Lower leg skin (tissue), 4 donors: Measurements from ENCODE around the gene TAX1BP1. TPM values are rescaled to one million over a fixed set of nuclear protein-coding genes. Genes with fewer than 3 reads are reported as not detected.

ENCODE experiments used
- DNase-seq, 2 donors: peaks; one replicate each; pipeline ENCODE4 v3.0.0-alpha.2; 2019; ENCODE audit warnings: low spot score in 2 of 2
- H3K4me3 ChIP-seq: fragments of 200-600 bp; sonication (generic); 2 replicates; pipeline ENCODE4 v1.5.1; 2017; ENCODE audit warnings: mild to moderate bottlenecking, low read depth; ENCODE audit not compliant: poor library complexity, severe bottlenecking
- POLR2A ChIP-seq, 2 donors: fragments of 450-650 bp; IDR thresholded peaks; one replicate each; pipeline ENCODE4 v1.6.1; 2016 to 2017; ENCODE audit warnings: antibody characterized with exemption in 2 of 2, mild to moderate bottlenecking in 1 of 2, moderate library complexity in 1 of 2
- WGBS, 2 donors: methylation state at CpG; one replicate each; pipeline ENCODE4 v1.1.5; 2018; 5-methylcytosine and 5-hydroxymethylcytosine counted together
- intact Hi-C: fragments of 100-400 bp; cut with DNase I; formaldehyde crosslinking; loops from one replicate; pipeline ENCODE4 v1.15.0; 2023; ENCODE audit warnings: low total_unique reads
- total RNA-seq, 4 donors: library from RNA; depleted of rRNA; stranded (reverse); fragments of >200 nt; gene quantifications; one replicate each; pipeline ENCODE4 v1.1.0, GENCODE V29; 2016
- TF ChIP-seq, protein P1 (sequence below), 3 donors: fragments of 450-650 bp; IDR thresholded peaks; one replicate each; pipeline ENCODE4 v1.5.1; 2016; ENCODE audit warnings: antibody characterized with exemption in 3 of 3, mild to moderate bottlenecking in 3 of 3, moderate library complexity in 2 of 3

Gene TAX1BP1
- total RNA-seq, 4 donors from 2014 or later = 81.4 to 98.8 (median 85.8) TPM

GRCh38 chr7:27709137-27710075, 30.6 kb upstream of the TAX1BP1 start:
- 49 to 68% methylated on average over 2 of the region's 2 CpGs for WGBS, 2 donors
- H3K4me3 ChIP-seq = no peak overlapping the region
- intact Hi-C loops = no loop called here
- DNase-seq = no peak
- no peak for TF ChIP-seq POLR2A (IDR thresholded peaks at IDR 0.05)

DNA sequence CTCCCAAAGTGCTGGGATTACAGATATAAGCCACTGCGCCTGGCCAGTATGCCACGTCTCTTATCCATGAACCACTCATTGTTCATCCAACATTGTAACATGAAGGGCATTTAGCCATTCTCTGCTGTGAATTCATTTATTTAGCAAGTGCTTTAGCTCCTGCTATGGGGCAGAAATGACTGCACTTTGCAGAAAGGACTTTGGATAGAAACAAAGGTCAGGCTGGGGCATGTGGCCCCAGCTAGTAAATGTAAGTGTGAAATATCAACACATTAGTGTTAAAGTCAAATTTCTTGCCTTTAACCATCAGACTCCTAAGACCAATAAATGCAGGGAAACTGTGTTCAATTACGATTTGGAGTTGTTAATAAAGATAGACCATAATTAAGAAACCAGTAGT, 27.7 kb upstream of the TAX1BP1 start:
- no peak for DNase-seq
- H3K4me3 ChIP-seq = no peak overlapping the region
- TF ChIP-seq, protein P1, sequence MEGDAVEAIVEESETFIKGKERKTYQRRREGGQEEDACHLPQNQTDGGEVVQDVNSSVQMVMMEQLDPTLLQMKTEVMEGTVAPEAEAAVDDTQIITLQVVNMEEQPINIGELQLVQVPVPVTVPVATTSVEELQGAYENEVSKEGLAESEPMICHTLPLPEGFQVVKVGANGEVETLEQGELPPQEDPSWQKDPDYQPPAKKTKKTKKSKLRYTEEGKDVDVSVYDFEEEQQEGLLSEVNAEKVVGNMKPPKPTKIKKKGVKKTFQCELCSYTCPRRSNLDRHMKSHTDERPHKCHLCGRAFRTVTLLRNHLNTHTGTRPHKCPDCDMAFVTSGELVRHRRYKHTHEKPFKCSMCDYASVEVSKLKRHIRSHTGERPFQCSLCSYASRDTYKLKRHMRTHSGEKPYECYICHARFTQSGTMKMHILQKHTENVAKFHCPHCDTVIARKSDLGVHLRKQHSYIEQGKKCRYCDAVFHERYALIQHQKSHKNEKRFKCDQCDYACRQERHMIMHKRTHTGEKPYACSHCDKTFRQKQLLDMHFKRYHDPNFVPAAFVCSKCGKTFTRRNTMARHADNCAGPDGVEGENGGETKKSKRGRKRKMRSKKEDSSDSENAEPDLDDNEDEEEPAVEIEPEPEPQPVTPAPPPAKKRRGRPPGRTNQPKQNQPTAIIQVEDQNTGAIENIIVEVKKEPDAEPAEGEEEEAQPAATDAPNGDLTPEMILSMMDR (IDR thresholded peaks at IDR 0.05) = no peak
- no peak for TF ChIP-seq POLR2A (IDR thresholded peaks at IDR 0.05)
- 92 to 94% methylated on average over 3 of the region's 3 CpGs for WGBS, 2 donors
- intact Hi-C loops = no loop called here

GRCh38 chr7:27714831-27715444, 25.0 kb upstream of the TAX1BP1 start:
- no peak for DNase-seq
- intact Hi-C loops = no loop called here
- TF ChIP-seq, protein P1 (IDR thresholded peaks at IDR 0.05) = no peak
- no peak for TF ChIP-seq POLR2A (IDR thresholded peaks at IDR 0.05)
- 71% methylated on average over 4 of the region's 4 CpGs for WGBS, 2 donors
- no peak overlapping the region for H3K4me3 ChIP-seq

DNA sequence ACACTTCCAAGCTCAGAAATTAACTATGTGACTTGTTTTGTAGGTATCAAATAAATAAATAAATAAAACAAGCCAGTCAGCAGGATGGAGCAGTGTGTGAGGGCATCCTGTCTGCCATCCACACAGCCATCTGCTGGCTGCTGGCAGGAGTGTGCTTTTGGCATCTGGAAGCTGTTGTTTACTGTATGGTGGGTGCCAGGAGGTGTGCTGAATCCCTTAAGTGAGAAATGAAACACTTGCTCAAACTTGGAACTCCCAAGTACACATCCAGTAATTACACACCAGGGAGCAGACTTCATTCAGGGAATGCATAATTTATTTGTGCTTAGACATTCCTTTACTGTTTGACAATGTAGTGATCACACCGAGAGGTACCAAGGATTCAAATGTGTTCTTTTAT, 16.9 kb upstream of the TAX1BP1 start:
- DNase-seq = no peak
- no peak overlapping the region for H3K4me3 ChIP-seq
- WGBS, 2 donors = 36 to 38% methylated on average over 1 of the region's 1 CpG
- intact Hi-C loops = no loop called here
- TF ChIP-seq POLR2A (IDR thresholded peaks at IDR 0.05) = no peak
- TF ChIP-seq, protein P1 (IDR thresholded peaks at IDR 0.05) = no peak

DNA sequence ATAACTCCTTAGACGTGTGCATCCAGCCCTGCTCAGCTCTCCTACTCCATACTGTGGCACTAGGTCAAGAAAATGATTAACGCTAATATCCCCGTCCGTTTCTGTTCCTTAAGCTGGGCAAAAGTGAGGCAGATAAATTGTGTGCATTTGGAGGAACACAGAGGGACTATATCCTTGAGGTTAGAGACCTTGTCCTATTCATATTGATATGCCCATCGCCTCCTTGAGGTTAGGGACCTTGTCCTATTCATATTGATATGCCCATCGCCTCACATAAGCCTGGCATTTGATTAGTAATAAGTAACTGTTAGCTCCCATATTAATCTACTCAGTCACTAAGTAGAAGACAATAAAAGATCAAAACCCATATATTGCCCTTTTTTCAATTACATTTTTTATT, 12.9 kb upstream of the TAX1BP1 start:
- WGBS, 2 donors = 88 to 89% methylated on average over 6 of the region's 6 CpGs
- no peak for TF ChIP-seq POLR2A (IDR thresholded peaks at IDR 0.05)
- TF ChIP-seq, protein P1 (IDR thresholded peaks at IDR 0.05) = no peak
- DNase-seq = no peak
- intact Hi-C loops = no loop called here
- H3K4me3 ChIP-seq = no peak overlapping the region

DNA sequence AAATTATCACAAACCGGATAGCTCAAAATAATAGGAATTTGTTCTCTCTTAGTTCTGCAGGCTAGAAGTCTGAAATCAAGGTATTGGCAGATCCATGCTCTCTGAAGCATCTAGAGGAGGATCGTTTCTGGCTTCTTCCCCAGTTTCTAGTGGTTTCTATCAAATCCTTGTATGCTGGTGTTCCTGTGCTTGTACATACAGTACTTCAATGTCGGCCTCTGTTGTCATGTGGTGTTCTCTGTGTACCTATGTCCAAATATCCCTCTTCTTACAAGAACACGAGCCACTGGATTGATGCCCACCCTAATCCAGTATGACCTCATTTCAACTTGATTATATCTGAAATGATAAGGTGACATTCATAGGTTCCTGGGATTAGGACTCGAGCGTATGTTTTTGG, 9.8 kb upstream of the TAX1BP1 start:
- TF ChIP-seq, protein P1 (IDR thresholded peaks at IDR 0.05) = no peak
- TF ChIP-seq POLR2A (IDR thresholded peaks at IDR 0.05) = no peak
- DNase-seq = no peak
- H3K4me3 ChIP-seq = no peak overlapping the region
- intact Hi-C loops = no loop called here
- WGBS, 2 donors = 71 to 73% methylated on average over 6 of the region's 6 CpGs
